MM.1S (cell line): ENCODE measurements around the gene HNRNPH1.

ENCODE experiments used
- DNase-seq: peaks from one replicate; pipeline ENCODE4 v3.0.0-alpha.2; 2015
- H2AFZ ChIP-seq: fragments of 300-600 bp; sonication (generic); 2 replicates; pipeline ENCODE4 v1.6.0; 2016; ENCODE audit warnings: antibody characterized with exemption, low read length
- H3F3A ChIP-seq: fragments of 300-600 bp; sonication (generic); 2 replicates; pipeline ENCODE4 v1.6.1; 2016; ENCODE audit warnings: mild to moderate bottlenecking, antibody characterized with exemption, low read length, moderate library complexity, mixed read lengths; ENCODE audit not compliant: insufficient read depth
- H3K27ac ChIP-seq: fragments of 300-600 bp; sonication (generic); 2 replicates; pipeline ENCODE4 v1.5.1; 2016; ENCODE audit warnings: mild to moderate bottlenecking, low read length
- H3K27me3 ChIP-seq: fragments of 300-600 bp; sonication (generic); replicated peaks from 2 replicates; pipeline ENCODE4 v1.6.0; 2016; ENCODE audit warnings: low read length; ENCODE audit not compliant: insufficient read depth
- H3K36me3 ChIP-seq: fragments of 300-600 bp; sonication (generic); replicated peaks from 2 replicates; pipeline ENCODE4 v1.6.1; 2016; ENCODE audit warnings: mild to moderate bottlenecking, low read length, mixed read lengths; ENCODE audit not compliant: insufficient read depth
- H3K4me1 ChIP-seq: fragments of 300-600 bp; sonication (generic); 2 replicates; pipeline ENCODE4 v1.6.1; 2016; ENCODE audit warnings: low read length, mixed read lengths
- H3K4me2 ChIP-seq: fragments of 300-600 bp; sonication (generic); 2 replicates; pipeline ENCODE4 v1.6.0; 2016; ENCODE audit warnings: low read depth, low read length
- H3K4me3 ChIP-seq: fragments of 300-600 bp; sonication (generic); 2 replicates; pipeline ENCODE4 v1.5.1; 2016; ENCODE audit warnings: low read length, mixed read lengths
- H3K79me2 ChIP-seq: fragments of 300-600 bp; sonication (generic); 2 replicates; pipeline ENCODE4 v1.6.1; 2016; ENCODE audit warnings: mixed run types, low read length, mixed read lengths
- H3K9ac ChIP-seq: fragments of 300-600 bp; sonication (generic); 2 replicates; pipeline ENCODE4 v1.6.1; 2016; ENCODE audit warnings: low read length, mixed read lengths
- H3K9me2 ChIP-seq: fragments of 300-600 bp; sonication (generic); replicated peaks from 2 replicates; pipeline ENCODE4 v1.6.1; 2016; ENCODE audit warnings: mild to moderate bottlenecking, low read length, mixed read lengths; ENCODE audit not compliant: insufficient read depth
- H3K9me3 ChIP-seq: fragments of 300-600 bp; sonication (generic); replicated peaks from 2 replicates; pipeline ENCODE4 v1.6.1; 2016; ENCODE audit warnings: mild to moderate bottlenecking, low read length, mixed read lengths; ENCODE audit not compliant: insufficient read depth
- H4K20me1 ChIP-seq: fragments of 300-600 bp; sonication (generic); 2 replicates; pipeline ENCODE4 v1.6.1; 2016; ENCODE audit warnings: mild to moderate bottlenecking, low read length, moderate library complexity, mixed read lengths; ENCODE audit not compliant: insufficient read depth
- CTCF ChIP-seq: fragments of 300-600 bp; sonication (generic); IDR thresholded peaks from 2 replicates; pipeline ENCODE4 v1.5.1; 2016; ENCODE audit warnings: antibody characterized with exemption, low read length, mixed read lengths
- EZH2 ChIP-seq: fragments of 300-600 bp; sonication (generic); optimal IDR thresholded peaks from 2 replicates; pipeline ENCODE3; 2017; ENCODE audit warnings: low read depth, mild to moderate bottlenecking, antibody characterized with exemption, low read length, mixed read lengths
- EZH2phosphoT487 ChIP-seq: fragments of 300-600 bp; sonication (generic); IDR thresholded peaks from 2 replicates; pipeline ENCODE4 v1.6.1; 2018; ENCODE audit warnings: antibody characterized with exemption, low read length

Gene HNRNPH1

GRCh38 chr5:179614745-179615144 is 8.7 kb downstream of the HNRNPH1 start:
- DNase-seq, result no peak
- no peaks in the 10 kb centered on the region for H3K27me3 ChIP-seq
- peaks cover 79% of the 10 kb centered on the region for H3F3A ChIP-seq
- no peak overlapping the region for H3K4me2 ChIP-seq
- peaks cover 65% of the 10 kb centered on the region for H4K20me1 ChIP-seq
- peaks cover 63% of the 10 kb centered on the region for H3K36me3 ChIP-seq
- H3K4me1 ChIP-seq, result 0 out of 2 replicates have a peak, but pooled peaks cover 8% of the 10 kb centered on the region
- H3K4me3 ChIP-seq, result no peak overlapping the region
- peaks cover 65% of the 10 kb centered on the region for H3K79me2 ChIP-seq
- H3K27ac ChIP-seq, result no peak overlapping the region
- H3K9me3 ChIP-seq, result no peaks in the 10 kb centered on the region
- TF ChIP-seq CTCF (no peak), EZH2 (no peak), EZH2phosphoT487 (no peak)
- H2AFZ ChIP-seq, result no peak overlapping the region
- no peak overlapping the region for H3K9ac ChIP-seq
- no peaks in the 10 kb centered on the region for H3K9me2 ChIP-seq

- DNase-seq, result no peak
These were observed 9.9 kb downstream of the HNRNPH1 start for GRCh38 chr5:179613460-179614071.

GRCh38 chr5:179612577-179613459 is 10.7 kb downstream of the HNRNPH1 start:
- no peak overlapping the region for H3K27ac ChIP-seq
- no peaks in the 10 kb centered on the region for H3K27me3 ChIP-seq
- H3K9ac ChIP-seq, result no peak overlapping the region
- peaks cover 3% of the 10 kb centered on the region for H3K4me1 ChIP-seq
- no peak overlapping the region for H3K4me3 ChIP-seq
- peaks cover 47% of the 10 kb centered on the region for H3K36me3 ChIP-seq
- H3F3A ChIP-seq, result peaks cover 68% of the 10 kb centered on the region
- DNase-seq, result no peak
- H4K20me1 ChIP-seq, result peaks cover 45% of the 10 kb centered on the region
- no peak overlapping the region for H2AFZ ChIP-seq
- TF ChIP-seq EZH2 (no peak), EZH2phosphoT487 (no peak), CTCF (no peak)
- H3K4me2 ChIP-seq, result no peak overlapping the region
- peaks cover 46% of the 10 kb centered on the region for H3K79me2 ChIP-seq
- no peaks in the 10 kb centered on the region for H3K9me2 ChIP-seq
- H3K9me3 ChIP-seq, result no peaks in the 10 kb centered on the region

More at GRCh38 chr5:179613460-179614071, 9.9 kb downstream of the HNRNPH1 start:
- H3F3A ChIP-seq, result peaks cover 70% of the 10 kb centered on the region
- H3K27me3 ChIP-seq, result no peaks in the 10 kb centered on the region
- no peak overlapping the region for H3K9ac ChIP-seq
- H4K20me1 ChIP-seq, result peaks cover 53% of the 10 kb centered on the region
- no peak overlapping the region for H3K27ac ChIP-seq
- peaks cover 53% of the 10 kb centered on the region for H3K79me2 ChIP-seq
- no peak overlapping the region for H2AFZ ChIP-seq
- H3K9me3 ChIP-seq, result no peaks in the 10 kb centered on the region
- no peaks in the 10 kb centered on the region for H3K4me1 ChIP-seq
- no peaks in the 10 kb centered on the region for H3K9me2 ChIP-seq
- peaks cover 53% of the 10 kb centered on the region for H3K36me3 ChIP-seq
- no peak overlapping the region for H3K4me3 ChIP-seq
- TF ChIP-seq CTCF, result no peak
- TF ChIP-seq EZH2, result no peak
- TF ChIP-seq EZH2phosphoT487, result no peak
- no peak overlapping the region for H3K4me2 ChIP-seq
